ENCODE results near the gene UTP25. TPM values are rescaled to one million over a fixed set of nuclear protein-coding genes. Genes with fewer than 3 reads are reported as not detected.

The UTP25 gene
- total RNA-seq, 2 donors from 2014 or later: 5.7 to 11.6 TPM

- H3K4me1 ChIP-seq (ENCODE audit: control insufficient read depth in 1 of 2, low read depth in 2 of 2): no peaks in the 10 kb centered on the region
- H3K9me3 ChIP-seq: no peaks in the 10 kb centered on the region
- no peaks in the 10 kb centered on the region for H3K27me3 ChIP-seq (replicated peaks; ENCODE audit: insufficient read depth)
- ATAC-seq (ENCODE audit: insufficient number of reproducible peaks, low FRiP score, low read depth): no peak
- peaks cover 19% of the 10 kb centered on the region for H3K36me3 ChIP-seq
- TF ChIP-seq CTCF (IDR thresholded peaks at IDR 0.05): no peak
- H3K27ac ChIP-seq: no peak overlapping the region
- H3K4me3 ChIP-seq: no peak overlapping the region
- DNase-seq (ENCODE audit: low spot score): no peak
Measured at GRCh38 chr1:209853676-209854075, 25.9 kb downstream of the UTP25 start.

- Histone ChIP-seq H3K9me3 (no peaks in the 10 kb centered on the region), H3K36me3 (peaks cover 19% of the 10 kb centered on the region), H3K27ac (no peak overlapping the region)
Measured at GRCh38 chr1:209854196-209854595, 26.4 kb downstream of the UTP25 start.

GRCh38 chr1:209855006-209855405 is 27.2 kb downstream of the UTP25 start:
- ATAC-seq (ENCODE audit: insufficient number of reproducible peaks, low FRiP score, low read depth) (no peak), DNase-seq (ENCODE audit: low spot score) (no peak)
- Histone ChIP-seq H3K4me1 (ENCODE audit: control insufficient read depth in 1 of 2, low read depth in 2 of 2) (no peaks in the 10 kb centered on the region), H3K27me3 (replicated peaks; ENCODE audit: insufficient read depth) (no peaks in the 10 kb centered on the region), H3K36me3 (peaks cover 19% of the 10 kb centered on the region), H3K27ac (no peak overlapping the region), H3K9me3 (no peaks in the 10 kb centered on the region), H3K4me3 (no peak overlapping the region)
- no peak for TF ChIP-seq CTCF (IDR thresholded peaks at IDR 0.05)

More at GRCh38 chr1:209854196-209854595, 26.4 kb downstream of the UTP25 start:
- ATAC-seq (ENCODE audit: insufficient number of reproducible peaks, low FRiP score, low read depth): no peak
- Histone ChIP-seq H3K27me3 (replicated peaks; ENCODE audit: insufficient read depth) (no peaks in the 10 kb centered on the region), H3K4me3 (no peak overlapping the region), H3K4me1 (ENCODE audit: control insufficient read depth in 1 of 2, low read depth in 2 of 2) (no peaks in the 10 kb centered on the region)
- no peak for DNase-seq (ENCODE audit: low spot score)
- no peak for TF ChIP-seq CTCF (IDR thresholded peaks at IDR 0.05)

GRCh38 chr1:209855623-209856022 is 27.9 kb downstream of the UTP25 start:
- H3K27me3 ChIP-seq (replicated peaks; ENCODE audit: insufficient read depth): no peaks in the 10 kb centered on the region
- TF ChIP-seq CTCF (IDR thresholded peaks at IDR 0.05): no peak
- no peak overlapping the region for H3K27ac ChIP-seq
- no peak overlapping the region for H3K4me3 ChIP-seq
- DNase-seq (ENCODE audit: low spot score): no peak
- ATAC-seq (ENCODE audit: insufficient number of reproducible peaks, low FRiP score, low read depth): no peak
- peaks cover 19% of the 10 kb centered on the region for H3K36me3 ChIP-seq
- no peaks in the 10 kb centered on the region for H3K9me3 ChIP-seq
- H3K4me1 ChIP-seq (ENCODE audit: control insufficient read depth in 1 of 2, low read depth in 2 of 2): no peaks in the 10 kb centered on the region

- no peak for DNase-seq (ENCODE audit: low spot score)
- no peak overlapping the region for H3K4me3 ChIP-seq
- peaks cover 7% of the 10 kb centered on the region for H3K36me3 ChIP-seq
- no peaks in the 10 kb centered on the region for H3K4me1 ChIP-seq (ENCODE audit: control insufficient read depth in 1 of 2, low read depth in 2 of 2)
- H3K9me3 ChIP-seq: no peaks in the 10 kb centered on the region
- H3K27ac ChIP-seq: no peak overlapping the region
- no peak for ATAC-seq (ENCODE audit: insufficient number of reproducible peaks, low FRiP score, low read depth)
- H3K27me3 ChIP-seq (replicated peaks; ENCODE audit: insufficient read depth): no peaks in the 10 kb centered on the region
- no peak for TF ChIP-seq CTCF (IDR thresholded peaks at IDR 0.05)
Measured at GRCh38 chr1:209858561-209859103, 30.9 kb downstream of the UTP25 start.
